ENCODE measurements around the gene ESR2.

The ESR2 gene

GRCh38 chr14:64265222-64265621, 28.9 kb downstream of the ESR2 start:
- no peak for DNase-seq

- DNase-seq: no peak
Observed at GRCh38 chr14:64260418-64260817, 33.8 kb downstream of the ESR2 start.

GRCh38 chr14:64255756-64256155, 38.4 kb downstream of the ESR2 start:
- DNase-seq: no peak

GRCh38 chr14:64253672-64254071, 40.5 kb downstream of the ESR2 start:
- DNase-seq: no peak

GRCh38 chr14:64249363-64249762, 44.8 kb downstream of the ESR2 start:
- DNase-seq: no peak

GRCh38 chr14:64248689-64249088, 45.5 kb downstream of the ESR2 start:
- DNase-seq: no peak

GRCh38 chr14:64247195-64247594, 47.0 kb downstream of the ESR2 start:
- DNase-seq: no peak

- DNase-seq: no peak
Observed at GRCh38 chr14:64246688-64247087, 47.5 kb downstream of the ESR2 start.

- DNase-seq: no peak
Observed at GRCh38 chr14:64245491-64245890, 48.7 kb downstream of the ESR2 start.

GRCh38 chr14:64244279-64244678, 49.9 kb downstream of the ESR2 start:
- DNase-seq: no peak

- no peak for DNase-seq
Observed at GRCh38 chr14:64238631-64239030, 55.5 kb downstream of the ESR2 start.

- no peak for DNase-seq
Observed at GRCh38 chr14:64238049-64238448, 56.1 kb downstream of the ESR2 start.

GRCh38 chr14:64235652-64236640, 58.2 kb downstream of the ESR2 start:
- DNase-seq: no peak

- DNase-seq: no peak
Observed at GRCh38 chr14:64234877-64235651, 59.1 kb downstream of the ESR2 start.

- DNase-seq: no peak
Observed at GRCh38 chr14:64233531-64234190, 60.5 kb downstream of the ESR2 start.

GRCh38 chr14:64232944-64233343, 61.2 kb downstream of the ESR2 start:
- no peak for DNase-seq

- DNase-seq: no peak
Observed at GRCh38 chr14:64232095-64232838, 61.9 kb downstream of the ESR2 start.

GRCh38 chr14:64229489-64229888, 64.7 kb downstream of the ESR2 start:
- DNase-seq: no peak

- no peak for DNase-seq
Observed at GRCh38 chr14:64227856-64228255, 66.3 kb downstream of the ESR2 start.

GRCh38 chr14:64225151-64225757, 68.9 kb downstream of the ESR2 start:
- DNase-seq: no peak

GRCh38 chr14:64221391-64222003, 72.7 kb downstream of the ESR2 start:
- no peak for DNase-seq

- DNase-seq: no peak
Observed at GRCh38 chr14:64220466-64220865, 73.7 kb downstream of the ESR2 start.

Measured in NCI-H1048 (cell line).